ENCODE measurements around the gene MYO5A. TPM values are rescaled to one million over a fixed set of nuclear protein-coding genes. Genes with fewer than 3 reads are reported as not detected.

Gene MYO5A
- total and polyA plus RNA-seq, 2 donors (not counting 1 experiment from before 2014, with no cell fraction given), result 12.2 to 44.4 TPM

- ATAC-seq (ENCODE audit: low read depth) (no peak), DNase-seq (no peak)
- no peaks in the 10 kb centered on the region for H4K20me1 ChIP-seq (ENCODE audit: control insufficient read depth, insufficient read depth, low read length, poor library complexity, severe bottlenecking)
- H2AFZ ChIP-seq (ENCODE audit: insufficient read depth, low read depth, low read length, poor library complexity, severe bottlenecking), result no peak overlapping the region
- no peak overlapping the region for H3K9ac ChIP-seq (ENCODE audit: low read length)
- no peaks in the 10 kb centered on the region for H3K79me2 ChIP-seq (ENCODE audit: control insufficient read depth, insufficient read depth, low read length)
- Mint-ChIP-seq H3K27ac (no peak overlapping the region), H3K4me3 (no peak overlapping the region), H3K4me1 (no peaks in the 10 kb centered on the region), H3K9me3 (ENCODE audit: insufficient read depth) (no peaks in the 10 kb centered on the region), H3K27me3 (no peaks in the 10 kb centered on the region)
- 92% methylated on average over 6 of the region's 7 CpGs for WGBS (ENCODE audit: insufficient coverage)
- ChIA-PET POLR2A (no interaction called here), CTCF (interaction anchor here (0.7 kb wide), 1 partner anchor 20 kb away, joined by 3 read pairs; no protein-coding TSS in a partner anchor)
- H3K27ac ChIP-seq (ENCODE audit: low read length in 2 of 2), result no peak overlapping the region
- no peaks in the 10 kb centered on the region for H3K9me3 ChIP-seq (ENCODE audit: control extremely low read depth in 1 of 3, control insufficient read depth in 2 of 3, insufficient read depth in 1 of 3, low read length in 2 of 3)
- no peak overlapping the region for H3K4me2 ChIP-seq (replicated peaks; ENCODE audit: low read depth, low read length, poor library complexity, severe bottlenecking)
- TF ChIP-seq EZH2 (IDR thresholded peaks at IDR 0.05; ENCODE audit: borderline replicate concordance, insufficient read depth, low read depth, low read length, poor library complexity, severe bottlenecking) (no peak), CTCF (IDR thresholded peaks at IDR 0.05) (no peak)
- intact Hi-C loops (cut with micrococcal nuclease), result no loop called here
- no peak overlapping the region for H3K4me3 ChIP-seq (ENCODE audit: control extremely low read depth in 1 of 5, extremely low read depth in 1 of 5, insufficient read depth in 1 of 5, low read depth in 2 of 5, low read length in 4 of 5)
- H3K4me1 ChIP-seq (ENCODE audit: control insufficient read depth in 2 of 2, insufficient read depth in 2 of 2, low read length in 2 of 2), result no peaks in the 10 kb centered on the region
- no peaks in the 10 kb centered on the region for H3K36me3 ChIP-seq (replicated peaks in 1 of 2; ENCODE audit: control extremely low read depth in 1 of 2, control insufficient read depth in 1 of 2, extremely low read depth in 1 of 2, insufficient read depth in 2 of 2, low read length in 1 of 2)
- no peaks in the 10 kb centered on the region for H3K27me3 ChIP-seq (replicated peaks in 1 of 4; ENCODE audit: control extremely low read depth in 1 of 4, control insufficient read depth in 3 of 4, insufficient read depth in 4 of 4, low read length in 3 of 4)
Observed at GRCh38 chr15:52276256-52276770, 252.4 kb downstream of the MYO5A start.

- ChIA-PET CTCF (interaction anchor here (17.8 kb wide), 1 partner anchor 32 kb away, joined by 512 read pairs; no protein-coding TSS in a partner anchor), POLR2A (no interaction called here)
- H3K27me3 ChIP-seq (replicated peaks in 1 of 4; ENCODE audit: control extremely low read depth in 1 of 4, control insufficient read depth in 3 of 4, insufficient read depth in 4 of 4, low read length in 3 of 4), result no peaks in the 10 kb centered on the region
- Mint-ChIP-seq H3K27me3 (no peaks in the 10 kb centered on the region), H3K4me3 (no peak overlapping the region), H3K9me3 (ENCODE audit: insufficient read depth) (no peaks in the 10 kb centered on the region), H3K4me1 (peaks cover 30% of the 10 kb centered on the region), H3K27ac (peak overlapping the region; percentile 91)
- no peak overlapping the region for H3K9ac ChIP-seq (ENCODE audit: low read length)
- no peak overlapping the region for H3K4me2 ChIP-seq (replicated peaks; ENCODE audit: low read depth, low read length, poor library complexity, severe bottlenecking)
- ATAC-seq (ENCODE audit: low read depth), result no peak
- no peak overlapping the region for H3K4me3 ChIP-seq (ENCODE audit: control extremely low read depth in 1 of 5, extremely low read depth in 1 of 5, insufficient read depth in 1 of 5, low read depth in 2 of 5, low read length in 4 of 5)
- no peak for TF ChIP-seq EZH2 (IDR thresholded peaks at IDR 0.05; ENCODE audit: borderline replicate concordance, insufficient read depth, low read depth, low read length, poor library complexity, severe bottlenecking)
- TF ChIP-seq CTCF (IDR thresholded peaks at IDR 0.05), result no peak
- H3K4me1 ChIP-seq (ENCODE audit: control insufficient read depth in 2 of 2, insufficient read depth in 2 of 2, low read length in 2 of 2), result peaks cover 20 to 23% of the 10 kb centered on the region in 2 donors
- WGBS (ENCODE audit: insufficient coverage), result 99% methylated on average over 5 of the region's 11 CpGs
- no peaks in the 10 kb centered on the region for H3K79me2 ChIP-seq (ENCODE audit: control insufficient read depth, insufficient read depth, low read length)
- intact Hi-C loops (cut with micrococcal nuclease), result no loop called here
- H3K36me3 ChIP-seq (replicated peaks in 1 of 2; ENCODE audit: control extremely low read depth in 1 of 2, control insufficient read depth in 1 of 2, extremely low read depth in 1 of 2, insufficient read depth in 2 of 2, low read length in 1 of 2), result no peaks in the 10 kb centered on the region
- DNase-seq, result no peak
- H3K27ac ChIP-seq (ENCODE audit: low read length in 2 of 2), result no peak overlapping the region
- no peak overlapping the region for H2AFZ ChIP-seq (ENCODE audit: insufficient read depth, low read depth, low read length, poor library complexity, severe bottlenecking)
- H3K9me3 ChIP-seq (ENCODE audit: control extremely low read depth in 1 of 3, control insufficient read depth in 2 of 3, insufficient read depth in 1 of 3, low read length in 2 of 3), result no peaks in the 10 kb centered on the region
- H4K20me1 ChIP-seq (ENCODE audit: control insufficient read depth, insufficient read depth, low read length, poor library complexity, severe bottlenecking), result no peaks in the 10 kb centered on the region
Observed at GRCh38 chr15:52263563-52264282, 265.0 kb downstream of the MYO5A start.

Data from B cell (primary cell).